ENCODE measurements around the gene RFX2. TPM values are rescaled to one million over a fixed set of nuclear protein-coding genes. Genes with fewer than 3 reads are reported as not detected.

Gene RFX2
- total and polyA plus RNA-seq, 4 donors, result 0.67 to 5.1 (median 2.8) TPM

DNA sequence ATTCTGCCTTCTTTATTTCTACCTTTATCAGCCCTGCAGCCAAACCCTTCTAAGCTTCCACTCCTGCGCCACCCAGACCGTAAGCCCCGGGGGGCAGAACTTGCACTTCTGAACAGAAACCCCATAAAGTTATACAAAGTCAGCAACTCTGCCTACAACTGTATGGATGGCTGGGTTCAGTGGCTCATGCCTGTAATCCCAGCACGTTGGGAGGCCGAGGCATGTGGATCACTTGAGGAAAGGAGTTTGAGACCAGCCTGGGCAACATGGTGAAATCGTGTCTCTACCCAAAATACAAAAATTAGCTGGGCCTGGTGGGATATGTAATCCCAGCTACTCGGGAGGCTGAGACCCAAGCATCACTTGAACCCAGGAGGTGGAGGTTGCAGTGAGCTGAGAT is 142.7 kb downstream of the RFX2 start:
- Histone ChIP-seq H3K9me3 (ENCODE audit: control insufficient read depth in 4 of 4, low read length in 3 of 4) (no peaks in the 10 kb centered on the region), H3K4me3 (ENCODE audit: low read depth in 1 of 3, low read length in 3 of 3) (no peak overlapping the region), H3K9ac (ENCODE audit: low read depth in 1 of 2, low read length in 2 of 2) (peak overlapping the region in 1 of 2 donors; percentile 10), H3K4me1 (ENCODE audit: control insufficient read depth in 4 of 4, insufficient read depth in 4 of 4, low read length in 3 of 4) (peaks cover 6 to 26% (median 18%) of the 10 kb centered on the region in 4 donors), H3K27ac (ENCODE audit: low read depth in 1 of 2, low read length in 2 of 2) (peak overlapping the region in 1 of 2 donors; percentile 84), H3K36me3 (ENCODE audit: control insufficient read depth in 4 of 4, insufficient read depth in 3 of 4, low read depth in 1 of 4, low read length in 3 of 4) (no peaks in the 10 kb centered on the region), H3K27me3 (ENCODE audit: control insufficient read depth in 4 of 4, insufficient read depth in 4 of 4, low read length in 3 of 4) (no peaks in the 10 kb centered on the region)
- 54% methylated on average over 7 of the region's 7 CpGs for WGBS
- DNase-seq (ENCODE audit: low spot score), result no peak
- no peak for TF ChIP-seq EGR1 (IDR thresholded peaks at IDR 0.05; ENCODE audit: low read depth in 2 of 2)
- no peak for TF ChIP-seq TAF1 (conservative IDR thresholded peaks at IDR 0.05)
- TF ChIP-seq, protein P1, sequence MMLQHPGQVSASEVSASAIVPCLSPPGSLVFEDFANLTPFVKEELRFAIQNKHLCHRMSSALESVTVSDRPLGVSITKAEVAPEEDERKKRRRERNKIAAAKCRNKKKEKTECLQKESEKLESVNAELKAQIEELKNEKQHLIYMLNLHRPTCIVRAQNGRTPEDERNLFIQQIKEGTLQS (IDR thresholded peaks at IDR 0.05), result no peak
- TF ChIP-seq RAD21 (IDR thresholded peaks at IDR 0.05), result no peak
- no peak for TF ChIP-seq FOXA1 (IDR thresholded peaks at IDR 0.05)
- TF ChIP-seq HNF4A (conservative IDR thresholded peaks at IDR 0.05), result no peak
- TF ChIP-seq YY1 (IDR thresholded peaks at IDR 0.05), result no peak

DNA sequence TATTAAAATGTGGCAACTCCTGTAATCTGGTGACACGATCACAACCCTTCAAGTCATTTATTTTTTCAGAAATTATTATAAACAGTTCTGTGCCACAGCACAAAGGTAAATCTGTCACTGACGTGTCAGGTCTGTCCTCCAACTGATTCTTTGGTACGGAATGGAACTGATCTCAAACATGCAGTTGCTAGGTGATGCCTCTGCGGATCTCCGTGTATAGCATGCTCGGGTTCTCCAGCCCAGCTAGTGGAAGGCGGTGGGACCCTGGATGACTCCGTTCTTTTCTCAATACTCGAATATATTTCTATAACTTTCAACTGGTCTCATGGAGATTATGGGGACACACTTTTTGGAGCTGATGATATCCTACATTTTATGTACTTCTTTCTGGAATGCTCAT is 143.4 kb downstream of the RFX2 start:
- Histone ChIP-seq H3K9me3 (ENCODE audit: control insufficient read depth in 4 of 4, low read length in 3 of 4) (no peaks in the 10 kb centered on the region), H3K4me3 (ENCODE audit: low read depth in 1 of 3, low read length in 3 of 3) (no peak overlapping the region), H3K27me3 (ENCODE audit: control insufficient read depth in 4 of 4, insufficient read depth in 4 of 4, low read length in 3 of 4) (no peaks in the 10 kb centered on the region), H3K27ac (ENCODE audit: low read depth in 1 of 2, low read length in 2 of 2) (no peak overlapping the region), H3K4me1 (ENCODE audit: control insufficient read depth in 4 of 4, insufficient read depth in 4 of 4, low read length in 3 of 4) (peaks cover 9 to 32% (median 24%) of the 10 kb centered on the region in 4 donors), H3K9ac (ENCODE audit: low read depth in 1 of 2, low read length in 2 of 2) (no peak overlapping the region), H3K36me3 (ENCODE audit: control insufficient read depth in 4 of 4, insufficient read depth in 3 of 4, low read depth in 1 of 4, low read length in 3 of 4) (no peaks in the 10 kb centered on the region)
- no peak for DNase-seq (ENCODE audit: low spot score)
- TF ChIP-seq FOXA1 (IDR thresholded peaks at IDR 0.05), result no peak
- no peak for TF ChIP-seq HNF4A (conservative IDR thresholded peaks at IDR 0.05)
- TF ChIP-seq NR2F2 (IDR thresholded peaks at IDR 0.05), result no peak
- TF ChIP-seq, protein P2, sequence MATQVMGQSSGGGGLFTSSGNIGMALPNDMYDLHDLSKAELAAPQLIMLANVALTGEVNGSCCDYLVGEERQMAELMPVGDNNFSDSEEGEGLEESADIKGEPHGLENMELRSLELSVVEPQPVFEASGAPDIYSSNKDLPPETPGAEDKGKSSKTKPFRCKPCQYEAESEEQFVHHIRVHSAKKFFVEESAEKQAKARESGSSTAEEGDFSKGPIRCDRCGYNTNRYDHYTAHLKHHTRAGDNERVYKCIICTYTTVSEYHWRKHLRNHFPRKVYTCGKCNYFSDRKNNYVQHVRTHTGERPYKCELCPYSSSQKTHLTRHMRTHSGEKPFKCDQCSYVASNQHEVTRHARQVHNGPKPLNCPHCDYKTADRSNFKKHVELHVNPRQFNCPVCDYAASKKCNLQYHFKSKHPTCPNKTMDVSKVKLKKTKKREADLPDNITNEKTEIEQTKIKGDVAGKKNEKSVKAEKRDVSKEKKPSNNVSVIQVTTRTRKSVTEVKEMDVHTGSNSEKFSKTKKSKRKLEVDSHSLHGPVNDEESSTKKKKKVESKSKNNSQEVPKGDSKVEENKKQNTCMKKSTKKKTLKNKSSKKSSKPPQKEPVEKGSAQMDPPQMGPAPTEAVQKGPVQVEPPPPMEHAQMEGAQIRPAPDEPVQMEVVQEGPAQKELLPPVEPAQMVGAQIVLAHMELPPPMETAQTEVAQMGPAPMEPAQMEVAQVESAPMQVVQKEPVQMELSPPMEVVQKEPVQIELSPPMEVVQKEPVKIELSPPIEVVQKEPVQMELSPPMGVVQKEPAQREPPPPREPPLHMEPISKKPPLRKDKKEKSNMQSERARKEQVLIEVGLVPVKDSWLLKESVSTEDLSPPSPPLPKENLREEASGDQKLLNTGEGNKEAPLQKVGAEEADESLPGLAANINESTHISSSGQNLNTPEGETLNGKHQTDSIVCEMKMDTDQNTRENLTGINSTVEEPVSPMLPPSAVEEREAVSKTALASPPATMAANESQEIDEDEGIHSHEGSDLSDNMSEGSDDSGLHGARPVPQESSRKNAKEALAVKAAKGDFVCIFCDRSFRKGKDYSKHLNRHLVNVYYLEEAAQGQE (IDR thresholded peaks at IDR 0.05), result no peak
- no peak for TF ChIP-seq YY1 (IDR thresholded peaks at IDR 0.05)
- TF ChIP-seq RAD21 (IDR thresholded peaks at IDR 0.05), result no peak
- TF ChIP-seq TAF1 (conservative IDR thresholded peaks at IDR 0.05), result no peak
- TF ChIP-seq HNF4G (IDR thresholded peaks at IDR 0.05), result no peak
- TF ChIP-seq SP1 (IDR thresholded peaks at IDR 0.05), result no peak
- TF ChIP-seq, protein P3, sequence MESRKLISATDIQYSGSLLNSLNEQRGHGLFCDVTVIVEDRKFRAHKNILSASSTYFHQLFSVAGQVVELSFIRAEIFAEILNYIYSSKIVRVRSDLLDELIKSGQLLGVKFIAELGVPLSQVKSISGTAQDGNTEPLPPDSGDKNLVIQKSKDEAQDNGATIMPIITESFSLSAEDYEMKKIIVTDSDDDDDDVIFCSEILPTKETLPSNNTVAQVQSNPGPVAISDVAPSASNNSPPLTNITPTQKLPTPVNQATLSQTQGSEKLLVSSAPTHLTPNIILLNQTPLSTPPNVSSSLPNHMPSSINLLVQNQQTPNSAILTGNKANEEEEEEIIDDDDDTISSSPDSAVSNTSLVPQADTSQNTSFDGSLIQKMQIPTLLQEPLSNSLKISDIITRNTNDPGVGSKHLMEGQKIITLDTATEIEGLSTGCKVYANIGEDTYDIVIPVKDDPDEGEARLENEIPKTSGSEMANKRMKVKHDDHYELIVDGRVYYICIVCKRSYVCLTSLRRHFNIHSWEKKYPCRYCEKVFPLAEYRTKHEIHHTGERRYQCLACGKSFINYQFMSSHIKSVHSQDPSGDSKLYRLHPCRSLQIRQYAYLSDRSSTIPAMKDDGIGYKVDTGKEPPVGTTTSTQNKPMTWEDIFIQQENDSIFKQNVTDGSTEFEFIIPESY (IDR thresholded peaks at IDR 0.05), result no peak
- TF ChIP-seq, protein P4, sequence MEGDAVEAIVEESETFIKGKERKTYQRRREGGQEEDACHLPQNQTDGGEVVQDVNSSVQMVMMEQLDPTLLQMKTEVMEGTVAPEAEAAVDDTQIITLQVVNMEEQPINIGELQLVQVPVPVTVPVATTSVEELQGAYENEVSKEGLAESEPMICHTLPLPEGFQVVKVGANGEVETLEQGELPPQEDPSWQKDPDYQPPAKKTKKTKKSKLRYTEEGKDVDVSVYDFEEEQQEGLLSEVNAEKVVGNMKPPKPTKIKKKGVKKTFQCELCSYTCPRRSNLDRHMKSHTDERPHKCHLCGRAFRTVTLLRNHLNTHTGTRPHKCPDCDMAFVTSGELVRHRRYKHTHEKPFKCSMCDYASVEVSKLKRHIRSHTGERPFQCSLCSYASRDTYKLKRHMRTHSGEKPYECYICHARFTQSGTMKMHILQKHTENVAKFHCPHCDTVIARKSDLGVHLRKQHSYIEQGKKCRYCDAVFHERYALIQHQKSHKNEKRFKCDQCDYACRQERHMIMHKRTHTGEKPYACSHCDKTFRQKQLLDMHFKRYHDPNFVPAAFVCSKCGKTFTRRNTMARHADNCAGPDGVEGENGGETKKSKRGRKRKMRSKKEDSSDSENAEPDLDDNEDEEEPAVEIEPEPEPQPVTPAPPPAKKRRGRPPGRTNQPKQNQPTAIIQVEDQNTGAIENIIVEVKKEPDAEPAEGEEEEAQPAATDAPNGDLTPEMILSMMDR (IDR thresholded peaks at IDR 0.05; ENCODE audit: low read depth, low read length, missing input control), result no peak
- no peak for TF ChIP-seq RXRA (IDR thresholded peaks at IDR 0.05)
- no peak for TF ChIP-seq EGR1 (IDR thresholded peaks at IDR 0.05; ENCODE audit: low read depth in 2 of 2)
- TF ChIP-seq, protein P1 (IDR thresholded peaks at IDR 0.05), result no peak
- TF ChIP-seq GABPA (IDR thresholded peaks at IDR 0.05 in 1 of 2, conservative IDR thresholded peaks at IDR 0.05 in 1 of 2), result no peak
- TF ChIP-seq, protein P5, sequence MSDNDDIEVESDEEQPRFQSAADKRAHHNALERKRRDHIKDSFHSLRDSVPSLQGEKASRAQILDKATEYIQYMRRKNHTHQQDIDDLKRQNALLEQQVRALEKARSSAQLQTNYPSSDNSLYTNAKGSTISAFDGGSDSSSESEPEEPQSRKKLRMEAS (IDR thresholded peaks at IDR 0.05), result no peak
- TF ChIP-seq JUND (IDR thresholded peaks at IDR 0.05), result no peak
- no peak for TF ChIP-seq FOXA2 (IDR thresholded peaks at IDR 0.05)
- WGBS, result 84% methylated on average over 9 of the region's 9 CpGs
